ENCODE data around the gene HMGN5. TPM values are rescaled to one million over a fixed set of nuclear protein-coding genes. Genes with fewer than 3 reads are reported as not detected.

Gene HMGN5, protein sequence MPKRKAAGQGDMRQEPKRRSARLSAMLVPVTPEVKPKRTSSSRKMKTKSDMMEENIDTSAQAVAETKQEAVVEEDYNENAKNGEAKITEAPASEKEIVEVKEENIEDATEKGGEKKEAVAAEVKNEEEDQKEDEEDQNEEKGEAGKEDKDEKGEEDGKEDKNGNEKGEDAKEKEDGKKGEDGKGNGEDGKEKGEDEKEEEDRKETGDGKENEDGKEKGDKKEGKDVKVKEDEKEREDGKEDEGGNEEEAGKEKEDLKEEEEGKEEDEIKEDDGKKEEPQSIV
- 0.66 and 0.83 TPM in 2 replicates for total RNA-seq

DNA sequence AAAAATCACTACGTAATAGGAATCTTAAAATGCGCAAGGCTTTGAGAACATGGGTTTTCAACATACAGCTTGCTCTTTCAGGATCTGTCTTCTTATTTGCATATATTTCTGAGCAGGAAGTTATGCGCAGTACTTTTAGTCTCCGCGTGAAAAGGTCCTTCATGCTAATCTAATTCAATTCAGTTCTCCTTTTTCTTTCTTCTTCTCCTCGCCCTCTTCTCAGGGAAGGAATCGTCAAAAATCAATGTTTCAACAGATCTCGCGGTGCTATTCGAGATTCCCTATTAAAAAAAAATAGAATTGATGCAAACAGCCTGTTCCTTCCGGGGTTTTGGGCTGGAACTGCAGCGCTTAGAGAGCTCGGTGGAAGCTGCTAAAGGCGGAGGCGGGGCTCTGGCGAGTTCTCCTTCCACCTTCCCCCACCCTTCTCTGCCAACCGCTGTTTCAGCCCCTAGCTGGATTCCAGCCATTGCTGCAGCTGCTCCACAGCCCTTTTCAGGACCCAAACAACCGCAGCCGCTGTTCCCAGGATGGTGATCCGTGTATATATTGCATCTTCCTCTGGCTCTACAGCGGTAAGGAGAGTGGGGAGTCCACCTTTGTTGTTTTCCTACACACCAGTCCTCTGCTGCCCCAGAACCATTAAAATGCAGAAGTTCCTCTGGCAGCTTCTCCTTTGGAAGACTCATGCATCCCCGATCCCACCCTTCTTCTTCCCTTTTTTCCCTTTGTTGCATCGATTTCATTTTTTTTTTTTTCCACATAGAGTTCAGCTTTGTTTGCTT lies at the start of gene HMGN5, which contains the start of gene SH3BGRL:
Gene HMGN5 (minus strand): TSS at position 243 of the 785 bp plus-strand sequence. CDS start 80,364 bp downstream, outside the sequence.
Gene SH3BGRL (plus strand): TSS at position 432 of the 785 bp plus-strand sequence. CDS start 99 bp downstream, at position 531.
- intact Hi-C loops (cut with micrococcal nuclease) = loop anchor here (1.0 kb wide), 2 partner anchors 81 to 392 kb away; no protein-coding TSS in a partner anchor

DNA sequence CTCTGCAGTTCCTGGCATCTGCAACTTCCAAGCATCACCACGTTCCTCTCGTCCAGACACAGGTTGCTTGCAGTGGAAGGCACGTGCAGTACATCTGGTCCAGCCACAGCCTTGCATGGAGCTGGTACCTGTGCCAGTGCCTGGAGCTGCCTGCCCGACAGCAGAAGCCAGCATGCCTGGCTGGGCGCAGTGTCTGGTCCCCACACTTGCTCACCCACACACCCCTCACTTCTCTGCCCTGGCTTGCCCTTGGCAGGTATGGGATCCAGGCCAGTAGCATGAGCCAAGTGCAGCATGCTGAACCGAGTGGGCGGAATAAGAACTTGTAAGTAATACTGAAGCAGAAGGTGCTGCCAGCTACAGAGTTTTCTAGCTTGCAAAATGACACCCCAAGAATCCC lies 40.0 kb upstream of the HMGN5 start:
- intact Hi-C loops (cut with micrococcal nuclease) = no loop called here

DNA sequence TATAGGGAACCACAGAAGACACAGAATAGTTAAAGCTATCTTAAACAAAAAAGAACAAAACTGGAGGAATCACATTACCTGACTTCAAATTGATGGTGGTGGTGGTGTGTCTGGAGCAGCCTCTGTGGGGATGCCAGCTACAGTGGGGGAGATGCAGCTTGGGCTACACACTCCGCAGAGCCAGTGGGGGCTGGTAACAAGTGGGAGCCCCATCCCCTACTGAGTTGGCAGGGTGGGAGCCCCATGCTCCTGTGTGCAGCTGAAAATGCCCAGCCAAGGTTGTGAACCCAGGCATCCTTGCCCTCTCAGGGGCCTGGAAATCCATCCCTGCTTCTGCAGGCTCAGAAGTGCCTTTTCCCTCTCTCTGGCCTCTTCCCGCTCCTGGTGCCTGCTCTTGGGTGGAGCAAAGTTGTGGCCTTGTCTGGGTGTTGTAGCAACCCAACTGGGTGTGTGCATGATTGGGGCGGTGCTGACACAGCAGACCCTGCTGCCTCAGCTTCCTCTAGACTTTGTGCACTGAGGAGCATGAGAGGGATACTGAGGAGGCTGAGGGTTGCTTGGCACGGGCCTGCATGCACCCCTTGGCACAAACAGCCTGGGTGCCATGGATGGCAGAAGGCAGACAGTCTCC lies 39.1 kb upstream of the HMGN5 start:
- intact Hi-C loops (cut with micrococcal nuclease) = no loop called here

DNA sequence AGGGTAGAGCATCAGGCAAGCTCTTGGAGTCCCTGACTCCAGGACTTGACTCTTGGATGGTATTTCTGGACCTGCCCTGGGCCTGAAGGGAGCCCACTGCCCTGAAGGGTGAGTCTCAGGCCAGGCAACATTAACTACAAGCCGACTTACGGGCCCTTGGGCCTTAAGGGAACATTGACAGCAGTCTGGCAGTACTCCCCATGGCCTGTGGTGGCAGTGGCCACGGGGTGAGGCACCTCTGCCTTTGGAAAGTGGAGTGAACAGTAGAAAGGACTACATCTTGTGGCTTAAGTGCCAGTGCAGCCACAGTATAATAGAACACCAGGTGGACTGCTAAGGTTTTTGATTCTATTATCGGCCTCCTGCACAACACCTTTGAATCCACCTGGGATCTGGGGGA lies 36.5 kb upstream of the HMGN5 start:
- intact Hi-C loops (cut with micrococcal nuclease) = no loop called here

DNA sequence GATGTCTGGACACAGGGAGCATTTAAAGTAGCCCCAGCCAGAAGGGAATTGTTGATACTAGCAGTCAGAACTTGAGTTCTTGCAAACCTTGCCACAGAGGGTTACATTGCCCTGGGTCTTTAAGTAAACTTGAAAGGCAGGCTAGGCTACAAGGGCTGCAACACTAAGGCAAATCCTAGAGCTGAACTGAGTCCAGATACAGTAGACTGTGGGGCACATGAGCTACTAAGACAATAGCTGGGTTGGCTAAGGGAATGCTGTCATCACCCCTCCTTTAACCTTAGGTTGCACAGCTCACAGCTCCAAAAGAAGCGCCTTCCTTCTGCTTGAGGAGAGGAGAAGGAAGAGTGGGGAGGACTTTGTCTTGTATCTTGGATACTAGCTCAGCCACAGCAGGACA lies 35.8 kb upstream of the HMGN5 start:
- intact Hi-C loops (cut with micrococcal nuclease) = no loop called here

DNA sequence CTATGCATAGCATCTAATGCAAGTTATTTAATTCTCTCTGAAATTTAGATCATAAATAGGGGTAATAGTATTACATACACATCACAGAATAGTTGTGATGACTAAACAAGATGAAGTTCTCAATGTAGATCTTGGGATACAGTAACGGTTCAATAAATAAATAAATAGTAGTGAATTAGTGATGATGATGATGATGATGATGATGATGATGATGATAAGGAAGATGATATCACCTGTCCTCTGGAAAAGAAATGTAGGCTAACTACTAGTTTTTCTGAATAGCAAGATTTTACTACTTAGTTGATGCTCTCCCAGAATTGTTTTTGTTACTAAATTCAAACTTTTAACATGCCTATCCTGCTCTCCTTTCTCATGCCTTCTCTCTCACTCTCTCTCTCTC lies 30.5 kb upstream of the HMGN5 start:
- intact Hi-C loops (cut with micrococcal nuclease) = no loop called here

DNA sequence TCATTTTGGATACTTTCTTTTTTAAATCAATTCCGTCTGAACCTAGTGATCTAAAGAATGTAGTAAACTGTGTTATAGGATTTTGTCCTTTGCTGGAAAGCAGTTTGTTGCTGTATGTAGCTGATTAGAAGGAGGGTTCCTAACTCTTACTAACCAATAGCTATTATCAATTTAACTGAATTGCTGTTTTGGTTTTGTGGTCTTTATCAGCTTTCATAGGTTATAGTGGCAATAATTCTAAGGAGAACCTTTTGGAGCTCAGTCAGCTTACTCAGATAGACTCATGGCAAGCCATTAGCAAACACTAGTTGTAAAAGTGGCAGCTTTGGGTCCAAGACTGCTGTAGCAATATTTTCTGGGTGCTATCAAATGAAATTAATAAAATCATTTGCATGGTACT lies 29.8 kb upstream of the HMGN5 start:
- intact Hi-C loops (cut with micrococcal nuclease) = no loop called here

DNA sequence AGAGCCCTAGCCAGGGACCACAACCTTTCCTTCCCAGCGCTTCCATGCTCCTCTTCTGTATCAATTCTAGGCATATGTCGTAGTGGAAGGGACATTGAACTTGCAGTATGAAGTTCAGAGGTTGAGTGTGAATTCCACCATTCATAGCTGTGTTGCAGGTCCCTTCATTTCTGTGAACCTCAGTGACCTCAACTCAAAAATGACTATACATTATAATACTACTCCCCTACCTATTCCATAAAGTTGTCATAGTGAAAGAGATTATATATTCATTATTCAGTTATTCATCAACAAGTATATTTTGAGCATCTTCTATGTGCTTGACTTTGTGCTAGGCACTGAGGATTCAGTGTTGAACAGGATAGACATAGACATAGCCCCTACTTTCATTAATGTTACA lies 28.2 kb upstream of the HMGN5 start:
- intact Hi-C loops (cut with micrococcal nuclease) = no loop called here

DNA sequence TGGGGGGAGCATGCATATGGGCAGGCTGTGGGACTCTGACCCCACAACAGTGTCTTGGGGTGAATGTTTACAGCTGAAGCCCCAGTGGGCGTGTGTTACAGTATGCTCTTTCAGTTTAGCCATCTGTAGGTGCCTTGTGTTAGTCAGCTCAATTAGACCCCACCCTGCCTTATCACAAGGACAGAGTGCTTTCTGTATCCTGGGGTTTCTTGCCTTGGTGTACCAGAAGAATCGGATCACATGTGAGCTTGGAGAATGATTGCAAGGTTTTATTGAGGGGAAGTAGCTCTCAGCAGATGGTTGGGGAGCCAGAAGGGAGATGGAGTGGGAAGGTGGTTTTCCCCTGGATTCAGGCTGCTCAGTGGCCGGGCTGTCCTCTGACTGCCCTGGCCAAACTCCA lies 27.5 kb upstream of the HMGN5 start:
- intact Hi-C loops (cut with micrococcal nuclease) = no loop called here

DNA sequence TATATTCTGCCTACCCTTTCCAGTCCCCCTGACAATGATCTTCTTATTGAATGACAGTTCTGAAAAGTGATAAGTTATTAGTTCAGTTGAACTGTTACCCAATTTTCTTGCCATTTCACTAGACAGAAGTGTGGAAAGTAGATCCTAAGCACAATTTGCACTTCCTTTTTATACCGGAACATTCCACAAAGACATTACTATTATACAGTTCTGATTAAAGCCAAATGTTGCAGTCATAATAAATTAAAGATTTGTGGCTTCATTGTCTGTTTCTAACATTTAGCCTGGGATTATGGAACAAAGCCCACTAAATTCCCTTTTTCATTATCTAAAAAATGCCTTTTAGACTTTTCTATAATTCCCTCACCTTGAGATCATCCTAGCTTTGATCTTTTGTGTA lies 14.0 kb upstream of the HMGN5 start:
- intact Hi-C loops (cut with micrococcal nuclease) = no loop called here

DNA sequence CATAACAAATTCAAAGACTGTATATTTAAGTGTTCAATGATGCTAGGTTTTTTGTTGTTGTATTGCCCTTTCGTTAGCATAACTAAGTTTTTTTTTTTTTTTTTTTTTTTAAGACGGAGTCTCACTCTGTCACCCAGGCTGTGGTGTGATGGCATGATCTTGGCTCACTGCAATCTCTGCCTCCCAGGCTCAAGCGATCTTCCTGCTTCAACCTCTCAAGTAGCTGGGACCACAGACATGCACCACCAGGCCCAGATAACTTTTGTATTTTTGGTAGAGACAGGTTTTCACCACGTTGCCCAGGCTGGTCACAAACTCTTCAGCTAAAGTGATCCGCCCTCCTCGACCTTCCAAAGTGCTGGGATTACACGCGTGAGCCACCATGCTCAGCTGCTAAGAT lies 7.2 kb upstream of the HMGN5 start:
- intact Hi-C loops (cut with micrococcal nuclease) = no loop called here

DNA sequence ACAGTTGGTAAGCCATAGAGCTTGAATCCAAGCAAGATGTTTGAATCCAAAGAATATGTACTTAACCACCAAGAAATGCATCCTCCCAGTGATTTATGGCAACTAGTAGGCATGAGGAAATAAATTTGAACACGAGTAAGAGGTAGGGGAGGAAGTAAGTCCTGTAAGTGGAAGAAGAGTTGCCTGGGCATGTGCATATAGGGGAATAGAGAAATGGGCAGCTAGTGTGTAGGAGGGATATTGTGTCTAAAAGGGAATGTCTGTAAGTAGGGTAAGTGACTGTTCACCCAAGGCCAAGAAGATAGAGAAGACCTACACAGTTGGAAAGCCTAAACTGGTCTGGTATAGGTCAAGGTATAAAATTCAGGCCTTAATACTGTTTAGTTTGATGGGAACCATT lies 4.8 kb upstream of the HMGN5 start:
- intact Hi-C loops (cut with micrococcal nuclease) = no loop called here

DNA sequence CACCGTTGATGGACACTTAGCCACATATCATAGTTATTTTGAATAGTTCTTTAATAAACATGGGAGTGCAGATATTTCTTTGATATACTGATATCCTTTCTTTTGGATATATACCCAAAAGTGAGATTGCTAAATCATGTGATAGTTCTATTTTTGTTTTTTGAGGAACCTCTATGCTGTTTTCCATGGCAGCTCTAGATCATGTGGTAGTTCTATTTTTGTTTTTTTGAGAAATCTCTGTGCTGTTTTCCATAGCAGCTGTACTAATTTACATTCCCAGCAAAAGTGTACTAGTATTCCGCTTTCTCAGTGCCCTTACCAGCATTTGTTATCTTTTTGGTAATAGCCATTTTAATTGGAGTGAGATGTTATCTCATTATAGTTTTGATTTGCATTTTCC lies 3.8 kb upstream of the HMGN5 start:
- intact Hi-C loops (cut with micrococcal nuclease) = no loop called here

DNA sequence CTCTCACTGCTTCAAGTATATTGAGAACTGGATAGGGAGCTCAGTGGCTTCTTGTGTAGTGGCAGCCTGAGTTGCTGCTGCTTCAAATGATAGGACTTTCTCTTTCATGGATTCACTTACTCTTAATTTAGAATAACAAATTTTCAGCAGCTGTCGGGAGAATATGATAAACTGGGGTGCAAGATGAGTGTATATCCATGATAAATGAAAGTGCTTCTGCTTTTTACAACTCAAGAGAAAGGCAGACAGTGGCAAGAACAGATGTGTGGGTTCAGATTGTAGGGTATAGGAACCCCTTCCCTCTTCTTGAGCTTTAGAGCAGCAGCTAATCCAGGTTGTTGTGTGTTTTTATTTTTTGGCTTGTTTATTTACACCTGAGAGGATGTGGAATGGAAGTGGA lies 1.2 kb upstream of the HMGN5 start:
- intact Hi-C loops (cut with micrococcal nuclease) = loop anchor here (1.0 kb wide), 2 partner anchors 82 to 393 kb away; no protein-coding TSS in a partner anchor

DNA sequence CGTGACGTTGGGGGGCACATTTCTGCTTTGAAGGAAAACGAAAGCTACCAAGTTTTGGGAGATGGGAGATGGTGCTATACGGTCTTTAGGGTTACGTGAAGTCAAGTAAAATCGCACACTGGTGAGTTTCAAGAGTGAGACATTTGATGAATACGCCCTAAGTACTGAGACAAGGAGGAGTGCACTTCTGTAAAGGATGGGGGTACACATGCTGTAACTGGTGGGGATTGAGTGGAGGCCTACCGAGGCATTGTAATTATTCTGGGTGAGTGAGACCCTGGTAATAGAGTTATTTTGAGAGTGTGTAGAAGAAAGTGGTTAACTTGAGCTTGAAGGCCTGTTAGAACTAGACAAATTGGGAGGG lies 725 bp upstream of the HMGN5 start:
- intact Hi-C loops (cut with micrococcal nuclease) = loop anchor here (1.0 kb wide), 2 partner anchors 81 to 392 kb away; no protein-coding TSS in a partner anchor

DNA sequence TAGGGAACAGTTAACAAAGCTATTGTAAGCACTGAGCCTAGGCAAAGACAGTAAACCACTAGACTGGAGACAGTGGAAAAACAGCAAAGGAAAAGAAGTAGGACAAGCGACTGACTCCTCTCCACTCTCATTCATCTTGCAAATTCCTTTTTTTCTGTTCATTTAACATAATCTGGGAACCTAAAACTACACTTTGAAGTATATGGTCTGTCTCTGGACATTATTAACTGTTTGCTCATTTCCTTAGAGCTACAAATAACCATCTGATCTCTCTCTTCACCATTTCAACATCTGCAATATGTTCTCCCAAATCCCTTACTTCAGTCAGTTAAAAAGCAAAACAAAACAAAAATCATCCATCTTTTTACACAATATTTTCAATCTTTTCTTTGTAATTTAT lies 642 bp downstream of the HMGN5 start:
- intact Hi-C loops (cut with micrococcal nuclease) = no loop called here

DNA sequence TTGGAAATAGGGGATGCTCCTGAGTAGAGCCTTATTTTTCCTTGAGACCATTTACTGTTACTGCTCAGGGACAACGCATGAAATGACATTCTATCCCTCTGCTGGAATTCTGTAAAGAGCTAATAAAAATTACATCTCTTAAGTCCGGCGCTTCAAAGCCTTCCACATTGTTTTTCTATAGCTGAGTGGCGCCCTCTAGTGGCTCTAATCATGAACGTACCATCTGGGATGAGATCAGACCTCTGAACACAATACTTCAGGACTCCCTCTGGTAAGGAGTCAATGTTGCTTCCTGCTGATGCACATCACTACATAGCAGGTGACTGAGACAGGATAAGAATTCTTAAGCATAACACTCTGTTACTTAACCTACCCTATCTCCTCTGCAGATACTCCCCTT lies 6.0 kb downstream of the HMGN5 start:
- intact Hi-C loops (cut with micrococcal nuclease) = loop anchor here (1.0 to 5.0 kb wide), 4 partner anchors 21 to 765 kb away; no protein-coding TSS in a partner anchor

DNA sequence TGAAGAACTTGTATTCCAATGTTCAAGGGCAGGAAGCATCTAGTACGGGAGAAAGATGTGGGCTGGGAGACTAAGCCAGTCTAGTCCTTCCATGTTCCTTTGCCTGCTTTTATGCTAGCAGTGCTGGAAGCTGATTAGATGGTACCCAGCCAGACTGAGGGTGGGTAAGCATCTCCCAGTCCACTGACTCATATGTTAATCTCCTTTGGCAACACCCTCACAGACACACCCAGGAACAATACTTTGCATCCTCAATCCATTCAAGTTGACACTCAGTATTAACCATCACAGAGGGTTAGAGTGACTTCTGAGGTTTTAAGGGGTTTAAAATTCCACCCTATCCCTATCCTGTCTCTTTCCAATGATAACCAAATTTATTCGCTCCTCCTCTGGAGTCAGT lies 6.5 kb downstream of the HMGN5 start:
- intact Hi-C loops (cut with micrococcal nuclease) = loop anchor here (1.0 to 5.0 kb wide), 4 partner anchors 21 to 764 kb away; no protein-coding TSS in a partner anchor

DNA sequence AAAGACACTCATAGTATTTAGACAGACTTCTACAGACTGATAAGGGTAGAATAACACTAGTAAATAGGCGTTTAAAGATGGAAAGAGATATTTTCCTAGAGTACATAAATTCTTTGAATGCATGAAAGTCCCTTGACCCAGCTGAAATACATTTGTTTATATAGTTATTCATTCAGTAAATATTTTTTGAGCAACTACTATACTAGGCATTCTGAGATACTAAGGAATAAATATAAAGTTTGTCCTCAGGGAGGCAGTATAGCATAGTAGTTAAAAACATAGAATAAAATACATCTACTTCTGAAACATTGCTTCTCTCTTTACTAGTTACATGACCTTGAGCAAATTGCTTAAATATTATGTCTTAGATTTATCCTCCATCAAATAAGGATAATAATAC lies 27.4 kb downstream of the HMGN5 start:
- intact Hi-C loops (cut with micrococcal nuclease) = loop anchor here (1.0 kb wide), 1 partner anchor 21 kb away; no protein-coding TSS in a partner anchor

DNA sequence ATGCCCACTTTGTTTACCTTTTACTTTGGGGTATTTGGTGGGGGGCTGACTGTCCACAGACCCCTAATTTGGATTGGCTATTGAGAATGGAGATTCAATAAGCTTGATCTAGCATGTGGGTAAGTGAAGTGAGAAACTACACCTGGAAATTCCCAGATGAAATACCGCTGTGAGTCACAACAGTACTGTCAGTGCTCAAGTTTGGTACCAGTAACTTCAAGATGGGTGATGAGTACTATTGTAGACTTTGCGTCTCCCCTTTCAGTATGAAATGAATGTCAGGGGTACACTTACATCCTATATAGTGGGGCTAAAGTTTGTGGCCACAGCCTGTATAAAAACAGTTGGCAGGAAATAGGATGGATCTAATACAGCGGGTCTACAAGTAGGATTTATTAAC lies 33.3 kb downstream of the HMGN5 start:
- intact Hi-C loops (cut with micrococcal nuclease) = no loop called here

DNA sequence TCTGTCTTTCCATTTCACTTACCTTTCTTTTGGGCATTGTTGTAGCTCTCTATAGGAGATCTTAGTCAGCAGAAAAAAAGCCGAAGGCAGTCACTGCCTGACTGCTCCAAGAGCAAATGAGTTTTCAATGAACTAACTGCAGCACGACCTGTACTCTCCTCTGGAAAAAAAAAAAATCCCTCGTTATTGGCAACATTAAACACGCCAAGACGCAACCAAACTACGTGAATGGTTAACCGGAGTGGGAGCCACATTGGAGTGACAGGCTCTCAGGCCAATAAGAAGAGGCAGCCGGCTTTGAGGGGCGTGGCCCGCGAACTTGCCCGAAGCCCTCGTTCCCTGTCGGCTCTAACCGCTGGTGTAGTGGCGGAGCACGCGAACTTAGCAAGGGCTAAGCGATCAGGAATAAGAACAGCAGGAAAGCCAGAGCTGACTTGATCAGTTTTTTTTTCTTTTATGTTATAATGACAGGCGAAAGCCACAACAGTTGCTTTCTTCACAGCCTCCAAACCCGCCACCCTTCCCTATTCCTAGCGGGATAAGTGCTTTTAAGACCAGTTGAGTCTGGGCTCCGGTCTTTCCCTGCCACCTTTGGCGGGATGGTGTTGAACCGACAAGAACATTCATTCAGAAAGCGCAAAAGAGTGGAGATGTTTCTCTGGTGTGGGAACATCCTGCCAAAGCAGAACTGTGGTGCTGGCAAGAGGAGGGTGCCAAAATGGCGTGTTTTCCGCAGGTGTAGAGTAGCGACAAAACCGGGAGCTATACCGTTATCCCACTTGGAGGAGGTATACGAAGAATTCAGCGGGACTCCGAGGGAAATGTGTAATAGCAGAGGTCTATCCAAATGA lies 80.0 kb downstream of the HMGN5 start:
- intact Hi-C loops (cut with micrococcal nuclease) = loop anchor here (1.0 to 2.0 kb wide), 3 partner anchors 81 to 313 kb away; partner anchors contain the start of gene SH3BGRL

All from T-helper 1 cell treated with Interleukin-12 subunit alpha and Interleukin-12 subunit beta and Interleukin-4 antibody, amounts not matched to agents 30 ng/mL and 1 ng/mL, for 36 hours (primary cell).